Measurements from ENCODE around the gene SYTL3.

SYTL3 gene

DNA sequence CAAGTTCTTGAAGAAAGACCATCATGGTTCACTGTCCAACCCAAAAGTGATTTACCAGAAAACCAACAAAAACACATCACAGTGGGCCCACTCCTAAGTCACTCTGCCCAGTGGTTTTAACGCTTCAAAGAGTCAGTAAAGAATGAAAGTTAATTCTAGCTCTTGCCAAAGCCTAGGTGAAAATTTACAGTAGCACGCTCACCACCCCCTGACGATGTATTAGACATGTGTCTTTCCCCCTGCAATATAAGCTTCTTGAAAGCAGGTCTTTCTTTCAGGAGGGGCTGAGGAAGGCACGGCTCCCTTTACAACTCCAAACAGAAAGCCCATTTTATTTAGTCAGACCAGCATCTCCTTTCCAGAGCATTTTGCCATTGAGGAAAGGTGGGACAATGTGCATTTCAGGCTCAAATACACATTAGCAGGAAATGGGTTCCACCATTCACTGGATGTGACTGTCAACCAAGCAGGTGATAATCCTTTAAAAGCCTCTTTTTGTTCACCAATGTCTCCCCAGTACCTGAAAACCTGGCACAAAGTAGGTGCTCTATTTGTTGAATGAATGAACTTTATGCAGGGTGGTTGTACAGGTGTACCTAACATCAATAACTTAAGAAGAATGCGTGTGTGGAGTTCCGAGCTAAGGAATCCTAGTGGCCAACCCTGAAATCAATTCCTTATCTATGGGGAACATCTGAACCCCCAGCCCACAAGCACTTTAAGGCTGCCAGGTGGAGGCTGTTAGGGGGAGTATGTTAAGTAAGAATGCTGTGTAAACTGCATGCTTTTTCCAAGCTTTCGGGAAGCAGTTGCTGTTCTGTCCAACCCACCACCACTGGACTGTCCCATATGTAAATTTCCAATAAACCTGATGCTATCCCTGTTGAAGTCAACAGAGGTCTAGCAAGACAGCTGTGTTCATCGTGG lies 157.9 kb downstream of the SYTL3 start:
- TF ChIP-seq POU2F2 (IDR thresholded peaks at IDR 0.05; ENCODE audit: low read depth, low read length) (no peak), SPI1 (IDR thresholded peaks at IDR 0.05; ENCODE audit: low read depth, low read length) (no peak), POLR2AphosphoS5 (IDR thresholded peaks at IDR 0.05; ENCODE audit: low read depth, low read length) (peak; percentile 42; the same call in 1 of the 2 replicates), PAX5 (IDR thresholded peaks at IDR 0.05; ENCODE audit: insufficient read depth, low read length, severe bottlenecking) (no peak), TAF1 (IDR thresholded peaks at IDR 0.05; ENCODE audit: low read depth, low read length) (no peak), POLR2A (IDR thresholded peaks at IDR 0.05; ENCODE audit: low read depth, low read length) (0 out of 2 replicates have a peak, but pooled peaks have one; percentile 36)
- DNase-seq (ENCODE audit: insufficient read length, low spot score) (no peak), FAIRE-seq (no peak)

DNA sequence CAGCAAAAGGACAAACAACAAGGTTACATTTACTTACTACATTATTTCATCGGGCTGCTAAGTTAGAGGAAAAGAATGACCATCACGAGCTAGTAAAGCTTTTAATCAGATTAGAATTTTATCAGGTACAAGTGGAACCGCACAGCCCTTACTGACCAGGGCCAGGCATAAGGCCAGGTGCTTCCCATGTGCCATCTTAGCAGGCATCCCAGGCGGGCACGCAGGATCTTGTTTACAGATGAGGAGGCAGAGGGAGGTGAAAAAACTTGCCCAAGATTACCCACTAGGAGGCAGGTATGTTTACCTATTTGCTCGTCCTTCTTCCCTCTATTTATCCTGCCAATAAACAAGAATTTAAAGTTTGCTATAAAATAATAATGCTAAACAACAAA lies 158.6 kb downstream of the SYTL3 start:
- DNase-seq (ENCODE audit: insufficient read length, low spot score) = no peak
- TF ChIP-seq POLR2A (IDR thresholded peaks at IDR 0.05; ENCODE audit: low read depth, low read length) = no peak; the same call in 1 of the 2 replicates
- TF ChIP-seq TAF1 (IDR thresholded peaks at IDR 0.05; ENCODE audit: low read depth, low read length) = no peak
- TF ChIP-seq POU2F2 (IDR thresholded peaks at IDR 0.05; ENCODE audit: low read depth, low read length) = no peak
- TF ChIP-seq SPI1 (IDR thresholded peaks at IDR 0.05; ENCODE audit: low read depth, low read length) = no peak
- TF ChIP-seq PAX5 (IDR thresholded peaks at IDR 0.05; ENCODE audit: insufficient read depth, low read length, severe bottlenecking) = no peak
- no peak for TF ChIP-seq POLR2AphosphoS5 (IDR thresholded peaks at IDR 0.05; ENCODE audit: low read depth, low read length)
- no peak for FAIRE-seq

DNA sequence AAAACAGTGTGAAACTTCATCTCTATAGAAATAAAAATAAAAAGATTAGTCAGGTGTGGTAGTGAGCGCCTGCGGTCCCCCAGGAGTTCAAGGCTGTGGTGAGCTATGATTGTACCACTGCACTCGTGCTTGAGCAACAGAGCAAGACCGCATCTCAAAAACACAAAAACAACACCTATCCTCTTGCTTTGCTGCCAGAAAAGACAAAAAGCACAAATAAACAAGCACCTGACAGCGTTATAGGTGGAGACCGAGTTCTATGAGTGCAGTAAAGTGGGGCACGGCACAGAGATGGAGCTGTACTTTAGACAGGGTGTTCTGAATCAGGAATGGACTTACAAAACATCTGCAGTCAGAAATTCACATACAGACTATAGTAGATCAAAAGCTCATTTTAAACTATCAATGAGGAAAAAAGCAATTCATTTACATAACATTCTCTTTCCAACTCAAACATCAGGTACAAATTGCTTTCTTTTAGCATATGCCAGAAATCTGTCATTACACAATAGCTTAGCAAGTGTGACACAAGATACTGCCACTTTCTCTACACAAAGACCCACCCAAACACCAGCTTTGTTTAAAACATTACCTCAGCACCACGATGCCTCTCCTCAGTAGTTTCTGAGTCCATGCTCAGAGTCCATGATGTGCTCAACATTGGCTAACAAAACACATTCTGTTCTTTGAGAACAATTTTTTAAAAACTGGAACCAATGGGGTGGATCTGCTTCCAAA lies 159.3 kb downstream of the SYTL3 start:
- TF ChIP-seq POLR2A (IDR thresholded peaks at IDR 0.05; ENCODE audit: low read depth, low read length) (peak; percentile 17; the same call in 1 of the 2 replicates), PAX5 (IDR thresholded peaks at IDR 0.05; ENCODE audit: insufficient read depth, low read length, severe bottlenecking) (peak; percentile 92), POLR2AphosphoS5 (IDR thresholded peaks at IDR 0.05; ENCODE audit: low read depth, low read length) (no peak)
- FAIRE-seq (peak; percentile 61), DNase-seq (ENCODE audit: insufficient read length, low spot score) (no peak)

DNA sequence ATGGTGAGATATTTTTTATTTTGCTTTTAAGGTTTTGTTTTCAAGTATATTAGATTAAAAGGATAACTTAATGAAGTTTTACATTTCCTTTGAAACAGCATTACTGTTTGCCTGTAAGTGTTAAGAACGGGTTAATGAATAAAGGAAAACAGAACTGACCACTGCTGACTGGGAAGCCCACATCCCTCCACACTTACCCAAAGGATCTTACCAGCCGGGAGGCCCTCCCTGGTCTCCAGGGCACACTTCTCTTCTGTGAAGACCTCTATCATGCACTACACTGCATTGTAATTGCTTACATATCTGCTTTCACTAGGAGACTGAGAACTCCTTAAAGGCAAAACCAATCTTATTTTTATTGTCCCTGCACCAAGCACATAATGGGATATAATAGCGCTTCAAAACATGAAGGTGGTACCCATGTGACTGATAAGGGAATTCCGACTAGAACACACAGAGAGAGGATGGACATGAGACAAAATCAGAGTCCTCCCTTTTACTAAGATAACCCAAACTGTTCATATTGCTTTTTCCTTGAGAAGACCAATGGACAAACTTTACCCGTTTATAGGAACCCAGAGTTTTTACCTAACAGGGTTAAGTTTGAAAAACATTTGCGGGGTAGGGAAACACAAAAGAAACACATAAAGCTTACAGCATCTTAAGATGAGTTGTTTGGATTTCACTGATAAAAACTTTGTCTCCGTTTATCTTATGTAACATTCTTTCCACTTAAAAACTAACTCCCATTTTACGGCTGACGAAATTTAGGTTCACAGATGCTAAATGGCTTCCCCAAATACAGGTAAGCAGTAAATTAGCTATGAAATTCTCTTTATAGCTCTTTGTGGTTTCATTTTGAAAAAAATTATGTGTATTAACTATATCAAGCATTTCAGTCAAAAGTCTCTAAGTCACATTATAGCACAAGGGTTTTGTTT lies 160.6 kb downstream of the SYTL3 start:
- TF ChIP-seq POU2F2 (IDR thresholded peaks at IDR 0.05; ENCODE audit: low read depth, low read length) (peak; percentile 17; the same call in 1 of the 2 replicates), POLR2AphosphoS5 (IDR thresholded peaks at IDR 0.05; ENCODE audit: low read depth, low read length) (peak; percentile 66), POLR2A (IDR thresholded peaks at IDR 0.05; ENCODE audit: low read depth, low read length) (no peak)
- FAIRE-seq (peak; percentile 40), DNase-seq (ENCODE audit: insufficient read length, low spot score) (no peak)

DNA sequence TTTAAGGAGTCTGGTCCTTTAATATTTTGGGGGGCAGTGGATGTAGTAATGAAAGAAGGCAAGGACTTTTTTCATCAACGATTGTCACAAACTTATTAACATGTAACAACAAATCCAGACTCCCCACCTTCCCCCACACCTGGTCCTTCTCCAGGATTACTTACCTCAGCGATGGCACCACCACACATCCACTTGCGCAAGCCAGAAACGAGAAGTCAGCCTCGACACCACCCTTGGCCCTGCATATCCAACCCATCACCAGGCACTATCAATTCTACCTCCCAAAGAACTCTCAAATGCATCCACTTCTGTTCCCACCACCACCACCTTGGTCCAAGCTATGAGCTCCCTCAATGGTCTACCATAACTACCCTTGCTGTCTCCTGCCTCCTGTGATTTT lies 162.8 kb downstream of the SYTL3 start:
- FAIRE-seq (no peak), DNase-seq (ENCODE audit: insufficient read length, low spot score) (no peak)
- no peak for TF ChIP-seq POLR2A (IDR thresholded peaks at IDR 0.05; ENCODE audit: low read depth, low read length)
- TF ChIP-seq POLR2AphosphoS5 (IDR thresholded peaks at IDR 0.05; ENCODE audit: low read depth, low read length) = no peak
- no peak for TF ChIP-seq PAX5 (IDR thresholded peaks at IDR 0.05; ENCODE audit: insufficient read depth, low read length, severe bottlenecking)
- TF ChIP-seq SPI1 (IDR thresholded peaks at IDR 0.05; ENCODE audit: low read depth, low read length) = no peak
- TF ChIP-seq POU2F2 (IDR thresholded peaks at IDR 0.05; ENCODE audit: low read depth, low read length) = no peak
- no peak for TF ChIP-seq TAF1 (IDR thresholded peaks at IDR 0.05; ENCODE audit: low read depth, low read length)

DNA sequence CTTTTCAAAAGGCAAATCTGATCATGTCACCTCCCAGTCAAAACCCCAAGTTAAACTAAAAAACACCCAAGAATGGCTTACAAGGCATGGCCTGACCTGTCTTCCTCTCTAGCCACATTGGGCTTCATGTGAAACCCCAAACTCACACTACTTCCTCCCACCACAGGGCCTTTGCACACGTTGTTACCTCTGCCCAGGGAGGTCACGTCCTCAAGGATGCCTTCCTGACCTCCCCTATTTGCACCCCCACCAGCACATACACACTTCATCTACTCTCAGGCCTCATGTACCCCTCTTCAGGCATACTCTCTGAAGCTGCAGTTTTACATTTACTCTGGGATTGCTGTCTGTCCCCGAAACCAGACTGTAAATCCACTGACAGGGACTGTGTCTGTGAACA lies 163.2 kb downstream of the SYTL3 start:
- peak; percentile 77 for FAIRE-seq
- no peak for DNase-seq (ENCODE audit: insufficient read length, low spot score)
- no peak for TF ChIP-seq TAF1 (IDR thresholded peaks at IDR 0.05; ENCODE audit: low read depth, low read length)
- TF ChIP-seq POLR2AphosphoS5 (IDR thresholded peaks at IDR 0.05; ENCODE audit: low read depth, low read length) = peak; percentile 75
- peak; percentile 63; the same call in 1 of the 2 replicates for TF ChIP-seq POLR2A (IDR thresholded peaks at IDR 0.05; ENCODE audit: low read depth, low read length)
- 0 out of 2 replicates have a peak, but pooled peaks have one; percentile 20 for TF ChIP-seq POU2F2 (IDR thresholded peaks at IDR 0.05; ENCODE audit: low read depth, low read length)
- peak; percentile 34; the same call in 1 of the 2 replicates for TF ChIP-seq SPI1 (IDR thresholded peaks at IDR 0.05; ENCODE audit: low read depth, low read length)
- no peak for TF ChIP-seq PAX5 (IDR thresholded peaks at IDR 0.05; ENCODE audit: insufficient read depth, low read length, severe bottlenecking)
